HepG2 (cell line): Measurements from ENCODE around the gene UGCG. TPM values are rescaled to one million over a fixed set of nuclear protein-coding genes. Genes with fewer than 3 reads are reported as not detected.

ENCODE experiments used
- ATAC-seq: fragments of 200-7000 bp; cut with Tn5 transposase; 3 replicates; pipeline ENCODE4 v1.9.1; 2020; ENCODE audit warnings: mild to moderate bottlenecking, moderate library complexity
- BruUV-seq: library from RNA; stranded (reverse); fragments of 400-500 nt; replicated peaks from 2 replicates; lab custom pipeline; 2021; lab: Mats Ljungman, UMichigan
- CTCF ChIA-PET: fragments of 300-600 bp; formaldehyde crosslinking; extraction: SDS; loops from one replicate; lab custom pipeline; 2021; ENCODE audit warnings: low total read pairs, inconsistent platforms, low intra/inter-chr PET ratio; lab: Yijun Ruan, JAX
- POLR2A ChIA-PET: fragments of 350-600 bp; sonication (Branson Sonifier 250); formaldehyde crosslinking; loops from one replicate; lab custom pipeline; 2020; ENCODE audit warnings: antibody characterized with exemption, inconsistent platforms; lab: Yijun Ruan, JAX
- DNase-seq: peaks from one replicate; pipeline ENCODE4 v3.0.0-alpha.2; 2015; ENCODE audit warnings: low spot score
- FAIRE-seq: peaks from 3 replicates; lab custom pipeline; 2011; peaks lifted over from hg19 to GRCh38; lab: Jason Lieb, UNC
- H2AFZ ChIP-seq: one replicate; pipeline ENCODE4 v1.6.1; 2011; ENCODE audit warnings: low read length, inconsistent platforms
- H3K27ac ChIP-seq: fragments of 300-600 bp; 3 replicates; pipeline ENCODE4 v1.8.0; 2011; ENCODE audit warnings: mixed run types, mild to moderate bottlenecking, mixed read lengths, low read length, inconsistent platforms; ENCODE audit not compliant: insufficient read depth; ENCODE audit errors: extremely low read length
- H3K27me3 ChIP-seq, 2 experiments: fragments of 200-600 bp in 1 of 2; 2 replicates in 1 of 2; 3 replicates in 1 of 2; pipeline versions ENCODE4 v1.6.0 to v1.8.0; 2011; ENCODE audit warnings: low read length in 2 of 2, mild to moderate bottlenecking in 2 of 2, moderate library complexity in 2 of 2, inconsistent platforms in 1 of 2; ENCODE audit not compliant: insufficient read depth in 2 of 2, control insufficient read depth in 1 of 2
- H3K36me3 ChIP-seq, 2 experiments: fragments of 200-600 bp in 1 of 2; replicated peaks in 1 of 2; 2 replicates in 1 of 2; 3 replicates in 1 of 2; pipeline versions ENCODE4 v1.5.1 to v1.8.0; 2011; ENCODE audit warnings: low read length in 2 of 2, inconsistent platforms in 1 of 2; ENCODE audit not compliant: insufficient read depth in 2 of 2, control insufficient read depth in 1 of 2
- H3K4me1 ChIP-seq: 2 replicates; pipeline ENCODE4 v1.5.1; 2012; ENCODE audit warnings: low read length, inconsistent platforms; ENCODE audit not compliant: insufficient read depth
- H3K4me2 ChIP-seq: 2 replicates; pipeline ENCODE4 v1.6.0; 2011; ENCODE audit warnings: low read depth, low read length, inconsistent platforms
- H3K4me3 ChIP-seq, 3 experiments: fragments of 200-600 bp in 1 of 3; sonication (generic), shearing (Covaris generic) in 1 of 3; replicated peaks in 1 of 3; 2 replicates each; pipeline ENCODE4 v1.5.1; 2011 to 2016; ENCODE audit warnings: low read length in 3 of 3, inconsistent platforms in 2 of 3, low read depth in 2 of 3, mild to moderate bottlenecking in 2 of 3, control low read depth in 1 of 3, mixed read lengths in 1 of 3; ENCODE audit not compliant: insufficient read depth in 1 of 3
- H3K79me2 ChIP-seq: one replicate; pipeline ENCODE4 v1.6.1; 2011; ENCODE audit warnings: low read length, inconsistent platforms; ENCODE audit not compliant: insufficient read depth
- H3K9ac ChIP-seq: 2 replicates; pipeline ENCODE4 v1.6.0; 2011; ENCODE audit warnings: mild to moderate bottlenecking, low read depth, low read length, inconsistent platforms; ENCODE audit not compliant: insufficient read depth
- H3K9me3 ChIP-seq: 2 replicates; pipeline ENCODE4 v1.5.1; 2012; ENCODE audit warnings: mild to moderate bottlenecking, low read length
- H4K20me1 ChIP-seq: 2 replicates; pipeline ENCODE4 v1.6.0; 2011; ENCODE audit warnings: inconsistent platforms, mild to moderate bottlenecking, low read length, moderate library complexity; ENCODE audit not compliant: insufficient read depth
- GLI4 ChIP-seq: sonication (generic); formaldehyde crosslinking; IDR thresholded peaks from 2 replicates; pipeline ENCODE4 v1.5.1; 2020; ENCODE audit warnings: missing genetic modification reagents, mild to moderate bottlenecking, moderate library complexity, borderline replicate concordance
- WGBS: methylation state at CpG from one replicate; pipeline ENCODE4 v1.1.6; 2017; ENCODE audit warnings: low lambda C conversion rate; 5-methylcytosine and 5-hydroxymethylcytosine counted together
- in situ Hi-C: cut with HindIII; loops from 2 replicates; pipeline ENCODE4 v1.10.0; 2017; ENCODE audit warnings: low pct_unique_long_range_greater_than_20kb; ENCODE audit not compliant: extremely low pct_ligation_motif_present
- intact Hi-C: fragments of 100-400 bp; cut with micrococcal nuclease; formaldehyde crosslinking; loops from one replicate; pipeline ENCODE4 v1.10.0; 2022; ENCODE audit not compliant: unreplicated experiment
- polyA plus RNA-seq, 8 experiments: library from polyadenylated mRNA; depleted of rRNA in 3 of 8; stranded (reverse) in 7 of 8; unstranded in 1 of 8; fragments of >200 nt; fragmentation: Illumina TruSeq in 4 of 8; extraction: Trizol in 4 of 8; gene quantifications; 2 replicates each; pipeline versions ENCODE4 v1.2.1 to v1.2.3, GENCODE V29; 2011 to 2016; ENCODE audit warnings: low read depth in 4 of 8, missing spikeins in 1 of 8, mixed read lengths in 1 of 8; ENCODE audit not compliant: insufficient read depth in 1 of 8
- total RNA-seq, 5 experiments: library from RNA; depleted of rRNA; stranded (reverse); fragments of >200 nt; fragmentation: Illumina TruSeq; extraction: Trizol; gene quantifications; 2 replicates each; pipeline ENCODE4 v1.2.3, GENCODE V29; 2016; ENCODE audit warnings: low read depth in 1 of 5
- TF ChIP-seq, protein P1 (sequence below): sonication (generic); formaldehyde crosslinking; IDR thresholded peaks from 2 replicates; pipeline ENCODE4 v1.8.1; 2023; ENCODE audit warnings: missing genetic modification reagents, inconsistent platforms, borderline replicate concordance

The UGCG gene
- total and polyA plus RNA-seq, 2 of the 13 experiments (the other 11 are each of a cell fraction or from before 2014, with no cell fraction given), result 10.5 to 13.9 TPM

DNA sequence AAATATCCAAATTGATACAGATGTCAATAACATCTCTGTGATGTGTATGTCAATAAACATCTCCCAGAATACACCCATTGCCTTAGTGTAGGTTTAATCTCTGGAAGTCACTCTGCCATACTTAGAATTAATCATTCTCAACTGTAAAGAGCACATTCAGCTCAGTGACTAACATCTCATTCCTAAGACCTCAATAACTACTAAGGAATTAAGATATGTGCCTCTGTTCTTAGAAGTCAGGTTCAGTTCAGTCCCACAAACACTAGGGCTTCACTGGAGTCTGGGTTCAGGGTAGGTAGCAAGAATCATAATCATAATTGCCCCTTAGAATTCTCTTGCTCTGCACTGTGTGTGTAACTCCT, 31.7 kb downstream of the UGCG start:
- no peak for TF ChIP-seq GLI4 (CRISPR knock-in tag)
- Histone ChIP-seq H3K4me1 (peaks cover 6% of the 10 kb centered on the region; the same call in 1 of the 2 replicates), H3K9me3 (no peaks in the 10 kb centered on the region), H3K79me2 (no peaks in the 10 kb centered on the region), H3K27ac (no peak overlapping the region), H3K36me3 (peaks cover 4 to 20% of the 10 kb centered on the region in 2 experiments), H2AFZ (no peak overlapping the region), H3K9ac (no peak overlapping the region), H3K27me3 (no peaks in the 10 kb centered on the region), H3K4me3 (no peak overlapping the region), H3K4me2 (no peak overlapping the region), H4K20me1 (no peaks in the 10 kb centered on the region)
- in situ Hi-C loops, result no loop called here
- intact Hi-C loops, result no loop called here
- no peak for DNase-seq
- no peak for ATAC-seq
- ChIA-PET POLR2A (no interaction called here), CTCF (no interaction called here)
- FAIRE-seq, result no peak
- BruUV-seq, result no TSS peak

DNA sequence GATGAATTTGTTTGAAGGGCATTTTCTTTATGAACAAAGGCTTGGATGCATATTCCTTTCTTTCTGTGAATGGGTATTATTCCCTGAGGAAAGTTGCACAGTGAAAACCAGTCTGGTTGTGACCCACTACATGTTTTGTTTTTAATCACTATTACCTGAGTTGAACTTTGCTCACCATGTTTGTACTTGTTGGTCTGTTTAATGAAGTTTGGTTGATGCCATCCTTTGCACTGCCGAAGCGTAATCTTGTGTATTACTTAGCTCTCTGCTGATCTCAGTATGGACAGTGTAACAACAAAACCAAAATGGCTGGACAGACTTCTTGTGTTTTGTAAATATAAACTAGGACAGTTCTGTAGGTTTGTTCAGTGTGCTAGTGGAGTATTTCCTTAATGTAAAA, 38.1 kb downstream of the UGCG start:
- H3K79me2 ChIP-seq, result no peaks in the 10 kb centered on the region
- H3K27ac ChIP-seq, result no peak overlapping the region
- in situ Hi-C loops, result no loop called here
- POLR2A ChIA-PET, result no interaction called here
- CTCF ChIA-PET, result no interaction called here
- WGBS, result 94% methylated on average over 2 of the region's 2 CpGs
- intact Hi-C loops, result no loop called here
- no peaks in the 10 kb centered on the region for H3K9me3 ChIP-seq
- H4K20me1 ChIP-seq, result no peaks in the 10 kb centered on the region
- H2AFZ ChIP-seq, result no peak overlapping the region
- H3K27me3 ChIP-seq, result no peaks in the 10 kb centered on the region
- FAIRE-seq, result no peak
- TSS peak; percentile 23 for BruUV-seq
- H3K36me3 ChIP-seq, result peaks cover 2 to 20% of the 10 kb centered on the region in 2 experiments; a peak in 4 of 5 replicates
- ATAC-seq, result no peak
- no peak overlapping the region for H3K4me3 ChIP-seq
- H3K4me1 ChIP-seq, result peaks cover 7% of the 10 kb centered on the region; the same call in 1 of the 2 replicates
- TF ChIP-seq, protein P1, sequence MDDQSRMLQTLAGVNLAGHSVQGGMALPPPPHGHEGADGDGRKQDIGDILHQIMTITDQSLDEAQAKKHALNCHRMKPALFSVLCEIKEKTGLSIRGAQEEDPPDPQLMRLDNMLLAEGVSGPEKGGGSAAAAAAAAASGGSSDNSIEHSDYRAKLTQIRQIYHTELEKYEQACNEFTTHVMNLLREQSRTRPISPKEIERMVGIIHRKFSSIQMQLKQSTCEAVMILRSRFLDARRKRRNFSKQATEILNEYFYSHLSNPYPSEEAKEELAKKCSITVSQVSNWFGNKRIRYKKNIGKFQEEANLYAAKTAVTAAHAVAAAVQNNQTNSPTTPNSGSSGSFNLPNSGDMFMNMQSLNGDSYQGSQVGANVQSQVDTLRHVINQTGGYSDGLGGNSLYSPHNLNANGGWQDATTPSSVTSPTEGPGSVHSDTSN (CRISPR knock-in tag), result no peak
- DNase-seq, result no peak
- no peak overlapping the region for H3K4me2 ChIP-seq
- no peak overlapping the region for H3K9ac ChIP-seq
